Activated T-helper 1 cell treated with Interleukin-2 at 50 U/mL for 16 hours (primary cell): Measurements from ENCODE around the gene PCDHA1.

Experiments used
- DNase-seq: peaks from one replicate; pipeline ENCODE4 v3.0.0-alpha.2; 2020; ENCODE audit warnings: low read depth

The PCDHA1 gene

GRCh38 chr5:140923601-140924000 lies 137.7 kb downstream of the PCDHA1 start:
- no peak for DNase-seq

DNA sequence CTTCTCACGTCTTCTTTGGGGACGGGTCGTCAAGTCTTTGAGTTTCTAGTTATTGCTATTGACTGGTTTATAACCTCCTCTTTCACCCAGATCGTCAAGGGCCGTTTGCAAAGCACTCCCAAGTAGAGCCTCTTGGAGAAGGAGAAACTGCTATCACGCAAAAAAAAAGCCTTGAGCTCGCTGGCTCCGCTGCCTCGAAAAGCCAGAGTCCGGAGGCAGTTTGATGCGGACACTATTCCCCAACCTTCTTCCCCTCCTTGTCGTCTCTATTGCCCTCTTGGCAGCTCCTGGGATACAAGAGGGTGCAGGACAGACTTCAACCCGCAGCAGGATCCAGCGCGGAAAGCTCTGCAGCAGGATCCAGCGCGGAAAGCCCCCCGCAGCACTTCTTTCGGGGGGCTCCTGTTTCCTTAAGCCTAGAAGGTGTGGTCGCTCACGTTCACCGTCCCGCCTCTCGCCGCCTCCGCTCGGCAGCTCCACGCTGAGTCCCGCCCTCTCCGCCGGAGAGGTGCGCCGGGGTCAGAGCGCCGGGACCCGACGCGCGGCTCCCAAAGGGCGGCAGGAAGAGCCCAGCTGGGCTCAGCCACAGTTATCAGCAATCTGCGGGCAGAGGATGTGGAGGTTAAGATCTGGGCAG lies 140.0 kb downstream of the PCDHA1 start, which contains the start of gene PCDHAC1:
Gene PCDHAC1, plus strand, starts transcription at position 494 of the 637 bp plus-strand sequence. CDS start 594 bp downstream, outside the sequence.
- DNase-seq = no peak

GRCh38 chr5:140926443-140927227 lies 140.7 kb downstream of the PCDHA1 start:
- DNase-seq = no peak

- DNase-seq = no peak
Observed at GRCh38 chr5:140927228-140927573, 141.3 kb downstream of the PCDHA1 start.

DNA sequence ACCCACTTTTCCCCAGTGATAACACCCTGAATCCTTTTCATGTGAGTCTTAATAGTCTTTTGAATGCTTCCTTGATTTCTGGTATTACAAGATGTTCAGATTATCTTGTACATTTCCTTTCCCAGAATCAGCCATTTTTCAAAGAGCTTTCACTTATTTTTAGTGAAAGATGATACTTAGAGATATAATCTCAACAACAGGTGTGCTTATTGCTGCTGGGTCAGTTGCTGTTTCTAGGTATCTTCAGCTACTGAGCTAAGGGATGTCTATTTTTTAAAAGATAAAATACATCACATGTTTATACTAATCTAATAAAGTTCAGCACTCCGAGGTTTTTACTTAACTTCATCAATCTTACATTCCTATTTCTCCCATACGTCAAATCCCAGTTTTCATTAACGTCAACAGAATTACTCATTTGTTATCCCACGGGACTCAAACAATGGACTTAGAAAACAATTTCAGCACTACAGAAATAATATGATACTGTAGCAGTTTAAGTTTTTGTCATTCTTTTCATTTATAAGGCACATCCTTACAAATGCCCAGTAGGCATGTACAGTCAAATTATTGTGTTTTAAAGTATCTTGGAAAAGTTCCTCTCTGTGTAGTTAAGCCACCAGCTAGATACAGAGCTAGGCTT lies 149.1 kb downstream of the PCDHA1 start:
- no peak for DNase-seq

- no peak for DNase-seq
Observed at GRCh38 chr5:140946578-140946977, 160.6 kb downstream of the PCDHA1 start.

DNA sequence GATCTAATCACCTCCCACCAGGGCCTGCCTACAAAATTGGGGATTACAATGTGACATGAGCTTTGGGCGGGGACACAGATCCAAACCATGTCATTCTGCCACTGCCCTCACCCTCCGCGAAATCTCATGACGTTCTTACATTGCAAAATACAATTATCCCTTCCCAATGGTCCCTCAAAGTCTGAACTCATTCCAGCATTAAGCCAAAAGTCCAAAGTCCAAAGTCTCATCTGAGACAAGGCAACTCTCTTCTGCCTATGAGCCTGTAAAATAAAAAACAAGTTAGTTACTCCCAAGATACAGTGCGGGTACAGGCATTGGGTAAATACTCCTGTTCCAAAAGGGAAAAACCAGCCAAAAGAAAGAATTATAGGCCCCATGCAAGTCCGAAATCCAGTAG lies 165.7 kb downstream of the PCDHA1 start:
- DNase-seq = no peak

DNA sequence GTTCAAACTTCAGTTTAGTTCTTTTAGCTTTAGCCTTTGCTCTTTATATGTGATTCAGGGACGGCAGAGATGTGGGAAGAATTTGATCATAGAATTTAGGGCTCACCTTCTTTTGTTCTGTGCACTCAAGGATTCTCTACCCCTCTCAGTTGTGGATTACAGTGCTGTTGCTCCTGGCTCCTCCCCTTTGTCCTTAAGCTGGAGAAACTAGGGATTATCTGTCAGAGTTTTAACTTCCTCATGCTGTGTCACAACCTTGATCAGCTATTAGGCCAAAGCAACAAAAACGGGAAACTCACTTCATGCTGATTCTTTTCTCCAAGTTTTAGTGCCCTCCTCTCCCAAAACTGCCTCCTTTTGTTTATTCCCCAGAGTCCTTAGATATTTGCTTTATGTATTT lies 167.3 kb downstream of the PCDHA1 start:
- DNase-seq = no peak

- DNase-seq = no peak
Observed at GRCh38 chr5:140962190-140962589, 176.2 kb downstream of the PCDHA1 start.

GRCh38 chr5:140964356-140964755 lies 178.4 kb downstream of the PCDHA1 start:
- DNase-seq = no peak

GRCh38 chr5:140965905-140966292 lies 180.0 kb downstream of the PCDHA1 start:
- no peak for DNase-seq

DNA sequence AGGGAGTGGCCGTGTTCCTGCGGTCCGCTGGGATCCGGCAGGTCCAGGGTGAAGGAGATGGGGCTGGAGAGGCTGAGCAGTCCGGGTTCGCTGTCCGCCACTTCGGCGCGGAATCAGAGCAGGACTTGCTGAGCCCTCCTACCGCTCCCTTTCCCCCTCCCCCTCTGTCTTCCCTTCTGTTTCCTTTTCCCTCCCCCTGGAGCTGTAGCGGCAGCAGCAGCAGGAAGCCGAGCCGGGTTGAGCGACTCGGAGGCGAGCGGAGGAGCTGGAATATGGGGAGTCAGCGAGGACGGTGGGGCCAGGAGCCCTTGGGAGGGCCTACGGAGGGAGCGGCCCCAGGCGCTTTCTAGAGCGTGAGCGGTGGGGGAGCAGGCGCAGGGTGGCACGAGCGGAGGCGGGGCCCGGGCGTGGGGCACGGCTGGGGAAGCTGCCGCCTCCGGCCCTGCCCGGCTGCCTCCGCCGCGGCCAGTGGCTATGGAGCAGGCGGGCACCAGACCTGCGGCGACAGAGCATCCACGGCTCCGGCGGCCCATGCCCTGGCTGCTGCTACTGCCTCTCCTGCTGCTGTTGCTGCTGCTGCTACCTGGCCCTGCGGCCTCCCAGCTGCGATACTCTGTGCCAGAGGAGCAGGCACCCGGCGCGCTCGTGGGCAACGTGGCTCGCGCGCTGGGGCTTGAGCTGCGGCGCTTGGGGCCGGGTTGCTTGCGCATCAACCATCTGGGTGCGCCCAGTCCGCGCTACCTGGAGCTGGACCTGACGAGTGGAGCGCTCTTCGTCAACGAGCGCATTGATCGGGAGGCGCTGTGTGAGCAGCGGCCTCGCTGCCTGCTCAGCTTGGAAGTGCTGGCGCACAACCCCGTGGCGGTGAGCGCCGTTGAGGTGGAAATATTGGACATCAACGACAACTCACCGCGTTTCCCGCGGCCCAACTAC lies 180.6 kb downstream of the PCDHA1 start, which contains the start of gene PCDHAC2:
Gene PCDHAC2, plus strand, starts transcription at position 184 of the 933 bp plus-strand sequence. Its CDS starts 291 bp downstream, at position 475.
- DNase-seq = no peak

DNA sequence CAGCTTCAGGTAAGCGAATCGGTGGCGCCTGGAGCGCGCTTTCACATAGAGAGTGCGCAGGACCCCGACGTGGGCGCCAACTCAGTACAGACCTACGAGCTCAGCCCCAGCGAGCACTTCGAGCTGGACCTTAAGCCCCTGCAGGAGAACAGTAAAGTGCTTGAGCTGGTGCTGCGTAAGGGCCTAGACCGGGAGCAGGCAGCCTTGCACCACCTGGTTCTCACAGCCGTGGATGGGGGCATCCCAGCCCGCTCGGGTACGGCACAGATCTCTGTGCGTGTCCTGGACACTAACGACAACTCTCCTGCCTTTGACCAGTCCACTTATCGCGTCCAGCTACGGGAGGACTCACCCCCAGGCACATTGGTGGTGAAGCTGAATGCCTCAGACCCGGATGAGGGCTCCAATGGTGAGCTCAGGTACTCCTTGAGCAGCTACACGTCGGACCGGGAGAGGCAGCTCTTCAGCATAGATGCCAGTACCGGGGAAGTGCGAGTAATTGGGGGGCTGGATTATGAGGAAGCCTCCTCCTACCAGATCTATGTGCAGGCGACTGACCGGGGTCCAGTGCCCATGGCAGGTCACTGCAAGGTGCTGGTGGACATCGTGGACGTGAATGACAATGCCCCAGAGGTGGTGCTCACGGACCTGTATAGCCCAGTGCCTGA lies 181.4 kb downstream of the PCDHA1 start:
- no peak for DNase-seq

- no peak for DNase-seq
Observed at GRCh38 chr5:140969880-140970279, 183.9 kb downstream of the PCDHA1 start.

GRCh38 chr5:140973550-140973949 lies 187.6 kb downstream of the PCDHA1 start:
- DNase-seq = no peak

DNA sequence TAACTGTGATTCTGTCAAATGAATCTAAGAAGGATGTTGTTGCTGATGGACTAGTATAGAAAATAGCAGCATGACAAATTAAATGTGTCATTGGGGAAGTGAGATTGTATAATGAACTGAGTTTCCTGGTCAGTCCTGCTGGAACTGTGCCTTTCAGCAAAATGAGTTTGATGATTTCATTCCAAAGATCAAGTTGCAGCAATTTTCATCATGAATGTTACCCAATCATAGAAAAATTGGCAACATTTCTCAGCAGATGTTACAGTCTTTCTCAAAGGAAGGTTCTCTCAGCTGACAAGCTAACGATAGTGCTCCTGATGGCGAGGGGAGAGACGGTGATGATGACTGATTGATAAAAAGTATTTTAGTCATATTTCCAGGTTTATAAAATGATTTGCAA lies 191.1 kb downstream of the PCDHA1 start:
- no peak for DNase-seq

GRCh38 chr5:140978260-140978659 lies 192.3 kb downstream of the PCDHA1 start:
- DNase-seq = no peak

DNA sequence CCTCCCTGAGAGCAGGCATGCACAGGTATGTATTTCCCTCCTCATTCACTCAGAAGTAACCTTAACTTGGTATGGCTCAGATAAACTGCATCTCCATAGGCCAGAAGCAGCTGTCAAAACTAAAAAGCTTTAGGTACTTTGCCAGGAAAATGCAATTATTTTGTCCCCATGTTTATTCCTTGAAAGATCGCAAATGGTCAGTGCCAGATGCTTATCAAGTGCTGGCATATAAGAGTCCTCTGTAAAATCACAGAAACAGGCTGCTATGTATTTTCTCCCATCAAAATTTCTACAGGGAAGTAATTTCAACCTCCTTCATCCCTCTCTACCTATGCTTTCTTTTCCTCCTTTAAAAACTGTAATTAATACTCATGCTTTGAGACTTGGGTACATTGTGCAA lies 193.0 kb downstream of the PCDHA1 start:
- no peak for DNase-seq

DNA sequence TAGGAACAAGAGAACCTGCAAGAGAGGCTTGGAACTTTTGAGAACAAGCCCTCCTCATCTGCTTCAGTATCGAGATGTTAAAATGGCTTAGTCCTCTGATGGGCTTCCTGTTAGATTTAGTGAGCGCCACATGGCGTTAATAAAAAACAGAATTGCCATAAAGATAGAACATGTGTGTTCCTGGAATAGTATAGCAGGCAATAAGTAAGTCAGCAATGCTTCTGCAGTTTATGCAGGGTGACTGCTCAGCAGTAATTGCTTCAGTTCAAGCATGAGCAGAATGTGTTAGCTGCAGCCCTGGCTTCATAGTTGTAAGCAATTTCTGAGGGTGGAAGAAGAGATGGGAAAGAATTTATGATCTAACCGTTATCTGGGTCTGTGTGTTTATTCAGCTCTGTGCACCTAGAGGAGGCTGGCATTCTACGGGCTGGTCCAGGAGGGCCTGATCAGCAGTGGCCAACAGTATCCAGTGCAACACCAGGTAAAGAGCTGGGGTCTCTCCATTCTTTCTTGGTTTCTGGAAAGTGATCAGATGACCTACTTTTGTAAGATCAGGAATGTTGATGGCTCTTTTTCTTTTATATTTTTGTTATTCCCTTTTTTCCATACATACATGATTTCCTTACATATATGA lies 196.3 kb downstream of the PCDHA1 start:
- DNase-seq = no peak

- no peak for DNase-seq
Observed at GRCh38 chr5:140986117-140986521, 200.2 kb downstream of the PCDHA1 start.

GRCh38 chr5:140988100-140988499 lies 202.2 kb downstream of the PCDHA1 start:
- no peak for DNase-seq
